Kidney (tissue), 14 donors: ENCODE data around the gene GIPC2. TPM values are rescaled to one million over a fixed set of nuclear protein-coding genes. Genes with fewer than 3 reads are reported as not detected.

ENCODE experiments used
- DNase-seq, 5 donors: peaks; one replicate each; pipeline ENCODE4 v3.0.0-alpha.2; 2013 to 2020
- FAIRE-seq: peaks from 2 replicates; lab custom pipeline; 2012; peaks lifted over from hg19 to GRCh38; lab: Jason Lieb, UNC
- H3K27ac ChIP-seq, 2 donors: one replicate each; pipeline ENCODE4 v1.7.0; 2013; ENCODE audit warnings: low read depth in 2 of 2, low read length in 2 of 2, inconsistent platforms in 1 of 2
- H3K27me3 ChIP-seq: one replicate; pipeline ENCODE4 v1.7.1; 2013; ENCODE audit warnings: low read length, inconsistent platforms; ENCODE audit not compliant: control insufficient read depth, insufficient read depth
- H3K36me3 ChIP-seq, 3 donors: one replicate each; pipeline versions ENCODE4 v1.7.0 to v1.7.1; 2013; ENCODE audit warnings: low read length in 3 of 3, control low read depth in 1 of 3, inconsistent platforms in 1 of 3; ENCODE audit not compliant: insufficient read depth in 3 of 3, control insufficient read depth in 2 of 3
- H3K4me1 ChIP-seq, 3 donors: one replicate each; pipeline versions ENCODE4 v1.7.0 to v1.7.1; 2013; ENCODE audit warnings: low read length in 3 of 3, inconsistent platforms in 1 of 3, low read depth in 1 of 3; ENCODE audit not compliant: control insufficient read depth in 2 of 3, insufficient read depth in 2 of 3
- H3K4me3 ChIP-seq, 3 donors: one replicate each; pipeline versions ENCODE4 v1.7.0 to v1.8.1; 2013; ENCODE audit warnings: low read length in 3 of 3, control low read depth in 1 of 3, inconsistent platforms in 1 of 3
- H3K9ac ChIP-seq, 3 donors: one replicate each; pipeline versions ENCODE4 v1.7.0 to v1.7.1; 2013; ENCODE audit warnings: low read length in 3 of 3, control low read depth in 1 of 3, inconsistent platforms in 1 of 3
- H3K9me3 ChIP-seq, 3 donors: one replicate each; pipeline versions ENCODE4 v1.7.0 to v1.7.1; 2013; ENCODE audit warnings: low read length in 3 of 3, control low read depth in 1 of 3, inconsistent platforms in 1 of 3; ENCODE audit not compliant: control insufficient read depth in 2 of 3, insufficient read depth in 1 of 3
- CTCF ChIP-seq: IDR thresholded peaks from 3 replicates; pipeline ENCODE4 v1.5.1; 2012; ENCODE audit warnings: mild to moderate bottlenecking, moderate library complexity, borderline replicate concordance; ENCODE audit not compliant: insufficient read depth; ENCODE audit errors: extremely low read depth
- intact Hi-C: fragments of 100-400 bp; cut with DNase I; formaldehyde crosslinking; loops from one replicate; pipeline ENCODE4 v1.11.1; 2022
- polyA plus RNA-seq: library from polyadenylated mRNA; stranded (reverse); fragments of 350-450 nt; fragmentation: Illumina TruSeq; extraction: RNeasy Lipid Tissue Mini Kit (QIAGEN cat#74804); gene quantifications from one replicate; pipeline ENCODE4 v1.2.3, GENCODE V29; 2014; ENCODE audit warnings: low read depth, low replicate concordance; ENCODE audit not compliant: insufficient read depth
- total RNA-seq: library from RNA; stranded (reverse); fragmentation: NEBNext Ultra II Directional; extraction: Animal tissue kit (Norgen Biotek cat#: 25700); gene quantifications from one replicate; pipeline ENCODE4 v1.2.1, GENCODE V29; 2021
- donor health status: control.
- donor health status: control.
- donor health status: control.
- donor health status: control.
- donor health status: control.
- donor health status: DM: yes; HTN: yes; CAD: no.
- donor health status: Normal renal cell carcinoma (clear cell type).

The GIPC2 gene
- total and polyA plus RNA-seq, 2 donors from 2014 or later: 10.7 to 20.3 TPM

GRCh38 chr1:78054559-78054958 lies 8.8 kb downstream of the GIPC2 start:
- no peaks in the 10 kb centered on the region for H3K9me3 ChIP-seq
- DNase-seq (no peak), FAIRE-seq (no peak)
- intact Hi-C loops: no loop called here
- H3K27me3 ChIP-seq: no peaks in the 10 kb centered on the region
- TF ChIP-seq CTCF: no peak
- H3K27ac ChIP-seq: no peak overlapping the region
- no peaks in the 10 kb centered on the region for H3K36me3 ChIP-seq
- no peaks in the 10 kb centered on the region for H3K4me1 ChIP-seq
- no peak overlapping the region for H3K4me3 ChIP-seq
- H3K9ac ChIP-seq: no peak overlapping the region

GRCh38 chr1:78054972-78055371 lies 9.2 kb downstream of the GIPC2 start:
- DNase-seq (no peak), FAIRE-seq (no peak)
- intact Hi-C loops: no loop called here
- Histone ChIP-seq H3K27me3 (no peaks in the 10 kb centered on the region), H3K9ac (no peak overlapping the region), H3K27ac (no peak overlapping the region), H3K4me3 (no peak overlapping the region), H3K36me3 (no peaks in the 10 kb centered on the region), H3K4me1 (no peaks in the 10 kb centered on the region), H3K9me3 (no peaks in the 10 kb centered on the region)
- no peak for TF ChIP-seq CTCF

- Histone ChIP-seq H3K36me3 (no peaks in the 10 kb centered on the region), H3K4me1 (no peaks in the 10 kb centered on the region), H3K27ac (no peak overlapping the region), H3K9ac (no peak overlapping the region), H3K9me3 (no peaks in the 10 kb centered on the region), H3K27me3 (no peaks in the 10 kb centered on the region), H3K4me3 (peak overlapping the region in 2 of 3 donors; percentile 4 to 22)
- intact Hi-C loops: no loop called here
- DNase-seq (no peak), FAIRE-seq (no peak)
- TF ChIP-seq CTCF: no peak
These were observed 9.9 kb downstream of the GIPC2 start for GRCh38 chr1:78055565-78056132.

- TF ChIP-seq CTCF: no peak
- Histone ChIP-seq H3K9me3 (no peaks in the 10 kb centered on the region), H3K27me3 (no peaks in the 10 kb centered on the region), H3K27ac (no peak overlapping the region), H3K36me3 (no peaks in the 10 kb centered on the region), H3K4me3 (no peak overlapping the region), H3K4me1 (no peaks in the 10 kb centered on the region), H3K9ac (no peak overlapping the region)
- FAIRE-seq: no peak
- intact Hi-C loops: no loop called here
- DNase-seq: no peak
These were observed 12.9 kb downstream of the GIPC2 start for GRCh38 chr1:78058670-78059069.
